Keratinocyte (primary cell): Measurements from ENCODE around the gene ZBTB26. TPM values are rescaled to one million over a fixed set of nuclear protein-coding genes. Genes with fewer than 3 reads are reported as not detected.

Experiments
- DNase-seq: peaks from one replicate; pipeline ENCODE4 v3.0.0-alpha.2; 2011; ENCODE audit warnings: low read depth, missing footprints, low spot score
- FAIRE-seq: peaks from 2 replicates; lab custom pipeline; 2011; peaks lifted over from hg19 to GRCh38; lab: Jason Lieb, UNC
- H2AFZ ChIP-seq: 2 replicates; pipeline ENCODE4 v1.6.0; 2012; ENCODE audit warnings: low read length, control low read depth, inconsistent platforms; ENCODE audit not compliant: control insufficient read depth
- H3K27ac ChIP-seq: 2 replicates; pipeline ENCODE4 v1.5.1; 2011; ENCODE audit warnings: low read length; ENCODE audit not compliant: control insufficient read depth, insufficient read depth
- H3K27me3 ChIP-seq: 3 replicates; pipeline ENCODE4 v1.6.0; 2011; ENCODE audit warnings: low read length; ENCODE audit not compliant: control insufficient read depth, insufficient read depth; ENCODE audit errors: extremely low read depth
- H3K36me3 ChIP-seq, 2 experiments: 2 replicates in 1 of 2; 3 replicates in 1 of 2; pipeline ENCODE4 v1.5.1; 2011; ENCODE audit warnings: low read length in 2 of 2, mild to moderate bottlenecking in 1 of 2; ENCODE audit not compliant: control insufficient read depth in 2 of 2, insufficient read depth in 2 of 2; ENCODE audit errors: extremely low read depth in 1 of 2
- H3K4me1 ChIP-seq: 3 replicates; pipeline ENCODE4 v1.5.1; 2011; ENCODE audit warnings: low read length; ENCODE audit not compliant: control insufficient read depth, insufficient read depth; ENCODE audit errors: extremely low read depth
- H3K4me2 ChIP-seq: 3 replicates; pipeline ENCODE4 v1.6.0; 2011; ENCODE audit warnings: low read depth, low read length; ENCODE audit not compliant: control insufficient read depth, insufficient read depth; ENCODE audit errors: extremely low read depth
- H3K4me3 ChIP-seq, 3 experiments: fragments of 200-600 bp in 1 of 3; sonication (generic) in 1 of 3; 2 replicates in 2 of 3; 3 replicates in 1 of 3; pipeline ENCODE4 v1.5.1; 2011 to 2016; ENCODE audit warnings: low read length in 3 of 3, mild to moderate bottlenecking in 3 of 3, control low read depth in 2 of 3, inconsistent platforms in 1 of 3, low read depth in 1 of 3, mixed read lengths in 1 of 3, mixed run types in 1 of 3, moderate library complexity in 1 of 3; ENCODE audit not compliant: control insufficient read depth in 2 of 3, insufficient read depth in 2 of 3; ENCODE audit errors: extremely low read depth in 1 of 3
- H3K79me2 ChIP-seq: 2 replicates; pipeline ENCODE4 v1.6.0; 2012; ENCODE audit warnings: low read length; ENCODE audit not compliant: control insufficient read depth, insufficient read depth
- H3K9ac ChIP-seq: 3 replicates; pipeline ENCODE4 v1.6.0; 2011; ENCODE audit warnings: low read length; ENCODE audit not compliant: control insufficient read depth, insufficient read depth; ENCODE audit errors: extremely low read depth
- H3K9me1 ChIP-seq: 3 replicates; pipeline ENCODE4 v1.6.0; 2011; ENCODE audit warnings: low read length; ENCODE audit not compliant: control insufficient read depth, insufficient read depth; ENCODE audit errors: extremely low read depth
- H3K9me3 ChIP-seq: 2 replicates; pipeline ENCODE4 v1.5.1; 2012; ENCODE audit warnings: low read depth, low read length; ENCODE audit not compliant: control insufficient read depth
- H4K20me1 ChIP-seq: 3 replicates; pipeline ENCODE4 v1.6.0; 2011; ENCODE audit warnings: low read length; ENCODE audit not compliant: control insufficient read depth, insufficient read depth; ENCODE audit errors: extremely low read depth
- CTCF ChIP-seq, 3 experiments: IDR thresholded peaks in 1 of 3; conservative IDR thresholded peaks in 1 of 3; optimal IDR thresholded peaks in 1 of 3; 2 replicates in 2 of 3; 3 replicates in 1 of 3; pipeline versions ENCODE3 to v1.5.1; 2011; ENCODE audit warnings: low read length in 3 of 3, mild to moderate bottlenecking in 3 of 3, moderate library complexity in 2 of 3, control low read depth in 1 of 3, inconsistent platforms in 1 of 3; ENCODE audit not compliant: insufficient read depth in 2 of 3; ENCODE audit errors: extremely low read depth in 1 of 3
- EZH2 ChIP-seq: IDR thresholded peaks from one replicate; pipeline ENCODE4 v1.6.1; 2012; ENCODE audit warnings: inconsistent platforms, mild to moderate bottlenecking, low read length, moderate library complexity
- dilution Hi-C: fragments of 300-500 bp; cut with MboI; formaldehyde crosslinking; loops from one replicate; pipeline ENCODE4 v1.7.0; 2020; ENCODE audit warnings: low sequenced_read_pairs; ENCODE audit not compliant: extremely low pct_ligation_motif_present
- polyA plus RNA-seq, 5 experiments: library from polyadenylated mRNA; depleted of rRNA in 3 of 5; stranded (reverse) in 3 of 5; stranded (forward) in 1 of 5; unstranded in 1 of 5; fragments of >200 nt; gene quantifications; 1 replicate in 1 of 5; 2 replicates in 3 of 5; 3 replicates in 1 of 5; pipeline versions ENCODE4 v1.2.1 to v1.2.3, GENCODE V29; 2011 to 2012; ENCODE audit warnings: missing spikeins in 2 of 5, low read depth in 1 of 5, low replicate concordance in 1 of 5

The ZBTB26 gene
- polyA plus RNA-seq, 1 donor (not counting 4 experiments of a cell fraction or from before 2014, with no cell fraction given) = 4.1 TPM

DNA sequence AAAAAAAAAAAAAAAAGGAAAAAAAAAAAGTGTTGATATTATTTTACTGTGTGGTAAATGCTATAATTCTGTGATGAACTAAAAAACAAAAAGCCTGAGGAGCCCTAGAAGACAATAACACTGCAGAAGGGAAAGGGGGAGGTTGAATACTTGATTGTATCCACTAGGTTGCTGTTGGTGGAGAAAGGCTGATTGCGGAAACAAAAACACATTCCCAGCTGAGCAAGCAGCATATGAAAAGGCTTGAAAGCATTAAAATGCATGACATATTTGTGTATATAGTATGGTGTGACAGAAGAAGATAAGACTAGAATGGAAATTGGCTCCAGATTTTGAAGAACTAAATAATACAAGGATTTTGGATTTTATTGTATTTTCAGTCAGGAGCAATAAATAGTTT, 18.4 kb upstream of the ZBTB26 start:
- peaks cover 15% of the 10 kb centered on the region for H4K20me1 ChIP-seq
- DNase-seq = no peak
- dilution Hi-C loops = no loop called here
- no peak overlapping the region for H3K4me2 ChIP-seq
- H3K36me3 ChIP-seq = peaks cover 0 to 2% of the 10 kb centered on the region in 2 experiments
- H3K79me2 ChIP-seq = peaks cover 91% of the 10 kb centered on the region
- no peak for FAIRE-seq
- H3K4me1 ChIP-seq = peaks cover 22% of the 10 kb centered on the region
- H3K27me3 ChIP-seq = no peaks in the 10 kb centered on the region
- H2AFZ ChIP-seq = no peak overlapping the region
- no peaks in the 10 kb centered on the region for H3K9me1 ChIP-seq
- H3K27ac ChIP-seq = no peak overlapping the region
- TF ChIP-seq EZH2 (no peak), CTCF (optimal IDR thresholded peaks at IDR 0.05 in 1 of 3, IDR thresholded peaks at IDR 0.05 in 1 of 3, conservative IDR thresholded peaks at IDR 0.05 in 1 of 3; ENCODE audit: extremely low read depth in 1 of 3, insufficient read depth in 2 of 3, low read length in 3 of 3) (no peak)
- no peak overlapping the region for H3K9ac ChIP-seq
- H3K4me3 ChIP-seq = no peak overlapping the region
- no peaks in the 10 kb centered on the region for H3K9me3 ChIP-seq

DNA sequence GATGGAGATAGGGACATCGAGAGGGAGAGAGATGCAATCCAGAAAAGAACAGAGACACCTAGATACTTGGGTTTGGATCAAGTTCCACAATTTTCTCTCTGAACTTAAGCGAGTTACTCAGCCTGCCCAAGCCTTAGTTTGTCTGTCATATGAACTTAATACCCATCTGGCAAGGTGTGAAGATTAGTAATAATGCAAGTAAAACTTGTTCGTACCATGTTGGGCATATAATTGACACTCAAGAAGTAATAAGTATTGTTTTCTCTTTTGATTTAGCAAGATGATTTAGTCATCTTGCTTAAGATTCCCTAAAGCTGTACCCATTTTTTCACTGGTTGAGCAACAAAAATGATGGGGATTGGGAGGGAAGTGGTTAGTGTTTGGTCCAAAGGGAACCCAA, 17.0 kb upstream of the ZBTB26 start:
- FAIRE-seq = no peak
- no peaks in the 10 kb centered on the region for H3K27me3 ChIP-seq
- no peaks in the 10 kb centered on the region for H3K9me3 ChIP-seq
- H3K9me1 ChIP-seq = no peaks in the 10 kb centered on the region
- H3K4me1 ChIP-seq = peaks cover 11% of the 10 kb centered on the region
- H3K4me2 ChIP-seq = no peak overlapping the region
- no peak overlapping the region for H3K27ac ChIP-seq
- no peak overlapping the region for H2AFZ ChIP-seq
- H3K9ac ChIP-seq = no peak overlapping the region
- H3K79me2 ChIP-seq = peaks cover 93% of the 10 kb centered on the region
- no peak for DNase-seq
- peaks cover 12% of the 10 kb centered on the region for H4K20me1 ChIP-seq
- peaks cover 0 to 2% of the 10 kb centered on the region in 2 experiments for H3K36me3 ChIP-seq
- dilution Hi-C loops = no loop called here
- TF ChIP-seq EZH2 = no peak
- TF ChIP-seq CTCF (optimal IDR thresholded peaks at IDR 0.05 in 1 of 3, IDR thresholded peaks at IDR 0.05 in 1 of 3, conservative IDR thresholded peaks at IDR 0.05 in 1 of 3; ENCODE audit: extremely low read depth in 1 of 3, insufficient read depth in 2 of 3, low read length in 3 of 3) = no peak
- H3K4me3 ChIP-seq = no peak overlapping the region
